GM12801 (cell line): ENCODE data around the gene ASXL2.

Experiments used
- CTCF ChIP-seq: IDR thresholded peaks from one replicate; pipeline ENCODE4 v1.5.1; 2011; ENCODE audit warnings: control low read depth; ENCODE audit not compliant: insufficient read length; ENCODE audit errors: extremely low read depth

ASXL2 gene

GRCh38 chr2:25700221-25700660, 178.0 kb downstream of the ASXL2 start:
- no peak for TF ChIP-seq CTCF

GRCh38 chr2:25699216-25699615, 179.1 kb downstream of the ASXL2 start:
- no peak for TF ChIP-seq CTCF

DNA sequence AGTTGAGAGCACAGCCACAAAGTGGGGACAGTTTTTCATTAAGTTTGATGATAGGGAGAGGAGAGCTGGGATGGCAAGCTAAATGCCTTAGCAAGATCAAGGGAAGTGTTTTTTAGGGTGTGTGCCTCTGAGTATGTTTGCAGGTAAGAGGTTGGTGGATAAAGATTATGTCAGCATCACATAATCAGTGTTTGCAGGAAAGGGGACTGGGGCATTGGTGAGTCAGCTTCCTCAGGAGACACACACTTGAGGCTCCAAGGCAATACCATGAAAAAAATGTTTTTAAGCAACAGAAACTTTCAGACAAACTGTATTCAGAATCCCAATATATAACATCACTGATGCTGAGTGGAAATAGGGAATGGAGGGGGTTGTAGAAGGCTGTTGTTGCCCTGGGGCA, 179.5 kb downstream of the ASXL2 start:
- no peak for TF ChIP-seq CTCF

GRCh38 chr2:25697559-25698341, 180.5 kb downstream of the ASXL2 start:
- TF ChIP-seq CTCF = no peak

DNA sequence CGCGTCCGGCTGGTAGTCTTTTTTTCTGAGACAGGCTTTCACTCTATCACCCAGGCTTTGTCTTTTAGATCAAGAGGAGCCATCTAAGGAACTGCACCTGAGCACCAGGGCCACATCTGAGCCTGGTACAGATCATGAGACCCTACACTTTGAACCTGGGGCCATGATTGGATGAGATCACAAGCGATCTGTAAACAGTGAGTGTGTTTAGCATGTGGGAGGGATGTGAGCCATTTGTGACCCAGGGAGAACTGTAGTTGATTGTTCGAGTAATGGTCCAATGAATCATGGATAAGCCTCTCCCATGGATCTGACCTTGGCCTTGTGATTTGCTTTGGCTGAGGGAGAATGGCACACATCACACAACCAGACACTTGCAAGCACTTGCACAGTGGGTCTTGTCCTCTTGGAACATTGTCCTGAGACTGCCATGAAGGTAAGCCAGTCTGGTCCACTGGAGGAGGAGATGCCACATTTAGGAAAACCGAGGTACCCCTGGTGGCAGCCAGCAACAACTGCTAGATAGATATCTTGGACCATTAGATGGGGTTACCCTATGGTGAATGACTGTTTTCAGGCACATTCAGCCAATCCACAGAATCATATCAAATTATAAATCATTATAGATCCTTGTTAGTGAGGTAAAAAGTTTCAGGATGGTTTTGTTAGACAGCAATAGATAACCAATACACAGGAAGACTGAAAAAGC, 185.4 kb downstream of the ASXL2 start:
- TF ChIP-seq CTCF = no peak

DNA sequence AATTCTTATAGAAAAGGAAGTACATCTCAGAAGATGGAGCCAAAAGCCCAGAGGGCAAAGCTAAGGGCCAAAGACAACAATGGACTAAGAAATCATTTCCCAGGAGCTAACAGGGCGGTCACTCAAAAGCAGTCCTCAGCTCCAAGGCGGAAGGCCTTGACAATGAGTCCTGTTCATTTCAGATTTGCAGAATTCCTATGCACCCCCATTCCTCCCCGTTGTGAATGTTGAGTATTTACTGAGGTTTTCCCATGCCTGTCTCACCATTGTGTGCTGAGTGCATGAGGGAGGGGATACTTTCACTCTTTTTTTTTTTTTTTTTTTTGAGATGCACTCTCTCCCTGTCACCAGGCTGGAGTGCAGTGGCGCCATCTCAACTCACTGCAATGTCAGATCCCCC, 186.1 kb downstream of the ASXL2 start:
- TF ChIP-seq CTCF = no peak

DNA sequence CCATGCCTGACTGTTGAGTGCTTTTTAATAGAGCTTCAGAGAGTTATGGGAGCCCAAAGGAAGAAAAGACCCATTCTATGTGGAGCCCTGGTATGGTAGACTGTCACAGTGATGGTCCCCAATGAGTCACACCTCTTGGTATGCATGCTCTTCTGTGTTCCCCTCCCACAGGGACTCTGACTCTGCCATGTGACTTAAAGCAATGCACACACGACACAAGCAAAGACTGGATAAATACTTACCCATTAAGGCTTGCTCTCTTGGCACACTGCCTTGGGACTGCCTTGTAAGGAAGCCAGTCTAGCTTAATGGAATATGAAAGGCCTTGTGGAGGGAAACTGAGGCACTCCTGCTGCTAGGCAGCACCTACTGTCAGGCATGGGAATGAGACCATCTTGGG, 188.2 kb downstream of the ASXL2 start:
- no peak for TF ChIP-seq CTCF
